NCI-H2196 (cell line): ENCODE data around the gene GPA33.

Experiments
- DNase-seq: peaks from one replicate; lab custom pipeline; 2025; ENCODE audit not compliant: unreplicated experiment; lab: John Stamatoyannopoulos, UW

Gene GPA33

GRCh38 chr1:167118188-167118587 is 28.0 kb upstream of the GPA33 start:
- DNase-seq: no peak

GRCh38 chr1:167117225-167117624 is 27.0 kb upstream of the GPA33 start:
- no peak for DNase-seq

- no peak for DNase-seq
Observed at GRCh38 chr1:167116174-167116573, 26.0 kb upstream of the GPA33 start.

GRCh38 chr1:167115655-167116054 is 25.5 kb upstream of the GPA33 start:
- no peak for DNase-seq

GRCh38 chr1:167114725-167115124 is 24.5 kb upstream of the GPA33 start:
- DNase-seq: no peak

GRCh38 chr1:167111868-167112709 is 21.9 kb upstream of the GPA33 start:
- no peak for DNase-seq

- DNase-seq: no peak
Observed at GRCh38 chr1:167110586-167110985, 20.4 kb upstream of the GPA33 start.

- no peak for DNase-seq
Observed at GRCh38 chr1:167109125-167109524, 18.9 kb upstream of the GPA33 start.

- DNase-seq: no peak
Observed at GRCh38 chr1:167107456-167107855, 17.3 kb upstream of the GPA33 start.

- no peak for DNase-seq
Observed at GRCh38 chr1:167106119-167106461, 15.9 kb upstream of the GPA33 start.

- DNase-seq: no peak
Observed at GRCh38 chr1:167105271-167106118, 15.3 kb upstream of the GPA33 start.

GRCh38 chr1:167104256-167104633 is 14.1 kb upstream of the GPA33 start:
- no peak for DNase-seq

GRCh38 chr1:167102906-167103573 is 12.9 kb upstream of the GPA33 start:
- DNase-seq: no peak

GRCh38 chr1:167101754-167102153 is 11.6 kb upstream of the GPA33 start:
- no peak for DNase-seq

- DNase-seq: no peak
Observed at GRCh38 chr1:167100730-167101129, 10.6 kb upstream of the GPA33 start.

GRCh38 chr1:167099851-167100250 is 9.7 kb upstream of the GPA33 start:
- no peak for DNase-seq

GRCh38 chr1:167095368-167095767 is 5.2 kb upstream of the GPA33 start:
- DNase-seq: peak; percentile 8

GRCh38 chr1:167094690-167095089 is 4.5 kb upstream of the GPA33 start:
- no peak for DNase-seq

- no peak for DNase-seq
Observed at GRCh38 chr1:167093846-167094516, 3.8 kb upstream of the GPA33 start, which contains the start of gene STYXL2. Gene STYXL2, plus strand, starts transcription at chr1:167094075. Its CDS starts 775 bp downstream, at chr1:167094850.

- no peak for DNase-seq
Observed at GRCh38 chr1:167092653-167093052, 2.5 kb upstream of the GPA33 start.

GRCh38 chr1:167089939-167090313 is 251 bp downstream of the GPA33 start:
- DNase-seq: no peak
